ENCODE measurements around the gene TBC1D13. TPM values are rescaled to one million over a fixed set of nuclear protein-coding genes. Genes with fewer than 3 reads are reported as not detected.
"Not testable (repeated sequence)": the region's sequence is repeated elsewhere in the genome, so short reads cannot be mapped to it uniquely, and the experiment has no call there.

TBC1D13 gene
- total RNA-seq, 1 donor from 2014 or later = 19.2 TPM

GRCh38 chr9:128794961-128795360 lies 7.9 kb downstream of the TBC1D13 start:
- H3K4me1 Mint-ChIP-seq; intact Hi-C loops (cut with micrococcal nuclease); DNase-seq; H3K4me3 Mint-ChIP-seq; H3K9me3 Mint-ChIP-seq; H3K27me3 Mint-ChIP-seq: not testable (repeated sequence)
- H3K36me3 Mint-ChIP-seq (ENCODE audit: low read depth) = peaks cover 22% of the 10 kb centered on the region
- peak overlapping the region; percentile 25 for H3K27ac Mint-ChIP-seq

DNA sequence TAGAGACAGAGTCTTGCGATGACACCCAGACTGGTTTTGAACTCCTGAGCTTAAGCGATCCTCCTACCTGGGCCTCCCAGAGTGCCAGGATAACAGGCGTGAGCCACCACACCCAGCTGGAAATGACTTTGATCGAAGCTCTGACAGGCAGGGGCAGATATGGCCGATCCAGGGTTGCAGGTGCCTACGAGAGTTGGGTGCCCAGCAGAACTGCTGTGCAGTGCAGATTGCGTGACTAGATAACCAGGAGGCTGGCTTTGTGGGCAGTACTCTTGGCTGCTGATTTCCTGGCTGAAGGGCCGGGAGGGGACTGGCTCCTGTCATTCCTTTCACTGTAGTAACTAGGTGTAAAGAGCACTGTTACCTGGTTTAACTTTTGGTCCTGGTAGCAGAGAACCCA lies 11.8 kb downstream of the TBC1D13 start:
- DNase-seq = peak; percentile 51
- no peak overlapping the region for H3K27ac Mint-ChIP-seq
- peaks cover 28% of the 10 kb centered on the region for H3K36me3 Mint-ChIP-seq (ENCODE audit: low read depth)
- H3K9me3 Mint-ChIP-seq = no peaks in the 10 kb centered on the region
- no peaks in the 10 kb centered on the region for H3K27me3 Mint-ChIP-seq
- intact Hi-C loops (cut with micrococcal nuclease) = no loop called here
- no peak overlapping the region for H3K4me3 Mint-ChIP-seq
- no peaks in the 10 kb centered on the region for H3K4me1 Mint-ChIP-seq

- H3K4me1 Mint-ChIP-seq = no peaks in the 10 kb centered on the region
- H3K36me3 Mint-ChIP-seq (ENCODE audit: low read depth) = peaks cover 29% of the 10 kb centered on the region
- no peak for DNase-seq
- no peaks in the 10 kb centered on the region for H3K9me3 Mint-ChIP-seq
- intact Hi-C loops (cut with micrococcal nuclease) = no loop called here
- no peak overlapping the region for H3K27ac Mint-ChIP-seq
- H3K27me3 Mint-ChIP-seq = no peaks in the 10 kb centered on the region
- H3K4me3 Mint-ChIP-seq = no peak overlapping the region
Measured at GRCh38 chr9:128800061-128800460, 13.0 kb downstream of the TBC1D13 start.

GRCh38 chr9:128802482-128802881 lies 15.4 kb downstream of the TBC1D13 start:
- no peak for DNase-seq
- no peak overlapping the region for H3K27ac Mint-ChIP-seq
- H3K36me3 Mint-ChIP-seq (ENCODE audit: low read depth) = peaks cover 32% of the 10 kb centered on the region
- H3K27me3 Mint-ChIP-seq = no peaks in the 10 kb centered on the region
- no peaks in the 10 kb centered on the region for H3K9me3 Mint-ChIP-seq
- H3K4me1 Mint-ChIP-seq = no peaks in the 10 kb centered on the region
- intact Hi-C loops (cut with micrococcal nuclease) = no loop called here
- H3K4me3 Mint-ChIP-seq = no peak overlapping the region

DNA sequence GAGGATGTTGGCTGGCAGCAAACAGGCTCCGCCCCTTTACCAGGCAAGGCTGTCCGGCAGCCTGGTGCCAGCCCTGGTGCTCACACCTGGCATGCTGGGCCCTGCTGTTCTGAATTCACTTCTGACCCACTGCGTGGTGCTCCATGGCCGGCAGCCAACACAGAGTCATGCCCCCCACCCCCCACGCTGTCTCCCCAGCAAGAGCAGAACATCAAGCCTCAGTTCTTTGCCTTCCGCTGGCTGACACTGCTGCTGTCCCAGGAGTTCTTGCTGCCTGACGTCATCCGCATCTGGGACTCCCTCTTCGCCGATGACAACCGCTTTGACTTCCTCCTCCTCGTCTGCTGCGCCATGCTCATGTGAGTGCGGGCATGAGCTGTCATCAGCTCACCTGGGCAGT lies 18.6 kb downstream of the TBC1D13 start:
- Mint-ChIP-seq H3K36me3 (ENCODE audit: low read depth) (peaks cover 31% of the 10 kb centered on the region), H3K27me3 (no peaks in the 10 kb centered on the region), H3K27ac (no peak overlapping the region), H3K4me1 (no peaks in the 10 kb centered on the region), H3K9me3 (no peaks in the 10 kb centered on the region), H3K4me3 (no peak overlapping the region)
- intact Hi-C loops (cut with micrococcal nuclease) = no loop called here
- DNase-seq = no peak

DNA sequence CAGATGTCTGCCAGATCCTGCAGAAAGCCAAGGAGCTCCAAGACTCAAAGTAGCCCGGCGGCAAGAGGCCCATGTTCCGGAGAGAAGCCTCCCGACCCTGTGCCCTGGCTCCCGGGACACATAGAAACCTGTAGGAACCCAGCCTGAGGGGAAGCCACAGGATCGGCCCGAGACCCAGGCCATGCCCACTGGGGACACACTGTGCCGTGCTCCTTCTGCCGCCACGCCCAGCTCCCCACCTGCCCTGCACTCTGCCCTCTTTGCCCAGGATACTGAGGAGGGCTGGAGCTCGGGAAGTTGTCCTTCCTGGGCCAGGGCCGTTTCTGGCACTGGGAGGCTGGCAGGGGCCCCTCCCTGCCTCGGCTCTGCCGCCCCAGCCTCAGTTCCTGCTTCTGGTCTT lies 20.8 kb downstream of the TBC1D13 start:
- Mint-ChIP-seq H3K27me3 (no peaks in the 10 kb centered on the region), H3K36me3 (ENCODE audit: low read depth) (peaks cover 25% of the 10 kb centered on the region), H3K27ac (no peak overlapping the region), H3K4me1 (no peaks in the 10 kb centered on the region), H3K9me3 (no peaks in the 10 kb centered on the region), H3K4me3 (no peak overlapping the region)
- intact Hi-C loops (cut with micrococcal nuclease) = no loop called here
- no peak for DNase-seq

GRCh38 chr9:128808543-128808942 lies 21.5 kb downstream of the TBC1D13 start:
- no peak overlapping the region for H3K27ac Mint-ChIP-seq
- H3K36me3 Mint-ChIP-seq (ENCODE audit: low read depth) = peaks cover 18% of the 10 kb centered on the region
- no peak for DNase-seq
- no peaks in the 10 kb centered on the region for H3K9me3 Mint-ChIP-seq
- H3K27me3 Mint-ChIP-seq = no peaks in the 10 kb centered on the region
- intact Hi-C loops (cut with micrococcal nuclease) = no loop called here
- no peak overlapping the region for H3K4me3 Mint-ChIP-seq
- H3K4me1 Mint-ChIP-seq = no peaks in the 10 kb centered on the region

DNA sequence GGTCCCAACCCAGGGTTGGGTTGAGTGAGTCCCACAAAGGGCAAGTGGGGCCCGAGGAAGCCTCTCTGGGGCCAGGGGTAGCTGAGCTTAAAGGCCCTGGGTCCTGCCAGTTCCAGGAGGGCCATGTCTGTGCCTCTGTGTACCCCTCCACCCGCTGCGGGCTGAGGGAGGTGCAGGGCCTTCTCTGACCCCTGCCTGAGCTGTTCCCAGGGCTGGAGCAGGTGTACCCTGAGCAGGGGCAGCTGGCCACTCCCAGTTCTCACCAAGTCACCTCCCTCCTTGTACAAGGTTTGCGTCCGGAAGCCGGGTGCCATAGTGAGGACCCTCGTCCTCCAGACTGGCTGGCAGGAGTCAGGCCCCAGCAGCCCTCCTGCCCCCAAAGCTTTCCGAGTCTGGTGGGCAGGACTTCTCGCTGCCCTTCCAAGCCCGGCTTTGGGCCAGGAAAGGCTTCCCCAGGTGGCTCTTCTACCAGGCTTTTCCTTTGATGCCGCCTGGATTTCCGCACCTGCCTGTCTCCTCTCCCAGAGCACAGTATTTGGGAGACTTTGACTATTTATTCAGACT lies 22.1 kb downstream of the TBC1D13 start:
- H3K36me3 Mint-ChIP-seq (ENCODE audit: low read depth) = peaks cover 13% of the 10 kb centered on the region
- H3K4me1 Mint-ChIP-seq = no peaks in the 10 kb centered on the region
- no peak for DNase-seq
- intact Hi-C loops (cut with micrococcal nuclease) = no loop called here
- no peaks in the 10 kb centered on the region for H3K27me3 Mint-ChIP-seq
- H3K27ac Mint-ChIP-seq = no peak overlapping the region
- H3K9me3 Mint-ChIP-seq = no peaks in the 10 kb centered on the region
- no peak overlapping the region for H3K4me3 Mint-ChIP-seq

GRCh38 chr9:128809831-128810230 lies 22.8 kb downstream of the TBC1D13 start:
- Mint-ChIP-seq H3K9me3 (no peaks in the 10 kb centered on the region), H3K36me3 (ENCODE audit: low read depth) (peaks cover 13% of the 10 kb centered on the region), H3K4me1 (no peaks in the 10 kb centered on the region), H3K27ac (no peak overlapping the region), H3K27me3 (no peaks in the 10 kb centered on the region), H3K4me3 (no peak overlapping the region)
- intact Hi-C loops (cut with micrococcal nuclease) = no loop called here
- no peak for DNase-seq

- Mint-ChIP-seq H3K4me1 (no peaks in the 10 kb centered on the region), H3K27ac (no peak overlapping the region), H3K9me3 (no peaks in the 10 kb centered on the region), H3K4me3 (no peak overlapping the region), H3K27me3 (no peaks in the 10 kb centered on the region), H3K36me3 (ENCODE audit: low read depth) (peaks cover 12% of the 10 kb centered on the region)
- DNase-seq = no peak
- intact Hi-C loops (cut with micrococcal nuclease) = no loop called here
Measured at GRCh38 chr9:128810873-128811272, 23.8 kb downstream of the TBC1D13 start.

DNA sequence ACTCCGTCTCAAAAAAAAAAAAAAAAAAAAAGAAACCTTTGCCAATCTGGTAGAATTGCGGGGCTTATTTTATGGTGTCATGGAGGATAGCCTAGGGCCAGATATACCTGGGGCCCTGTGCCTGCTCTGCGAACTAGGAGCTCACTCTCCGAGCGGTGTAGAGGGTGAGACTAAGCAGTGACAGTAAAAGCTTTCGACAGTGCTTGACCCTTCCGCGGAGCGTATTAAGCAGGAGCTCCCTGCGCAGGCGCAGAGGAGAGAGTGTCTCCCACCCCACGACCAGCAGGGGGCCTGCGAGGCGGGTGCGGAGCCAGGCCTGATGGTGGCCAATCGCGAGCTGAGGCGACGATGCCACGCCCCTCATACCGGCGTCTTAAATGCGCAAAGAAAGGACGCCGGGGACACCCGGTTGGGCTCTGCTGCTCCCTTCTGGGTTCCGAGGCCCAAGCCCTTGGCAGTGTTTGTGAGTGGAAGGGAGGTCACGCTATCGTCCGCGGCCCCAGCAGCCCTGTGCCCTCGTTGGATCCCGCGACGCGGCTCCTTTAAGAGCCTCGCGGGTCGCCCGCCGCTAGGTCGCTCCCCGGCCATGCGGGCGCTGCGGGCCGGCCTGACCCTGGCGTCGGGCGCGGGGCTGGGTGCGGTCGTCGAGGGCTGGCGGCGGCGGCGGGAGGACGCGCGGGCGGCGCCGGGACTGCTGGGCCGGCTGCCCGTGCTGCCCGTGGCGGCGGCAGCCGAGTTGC lies 31.2 kb downstream of the TBC1D13 start, which contains the start of gene ENDOG:
Gene ENDOG, plus strand, starts transcription at position 402 of the 740 bp plus-strand sequence. Its CDS starts 185 bp downstream, at position 587.
- Mint-ChIP-seq H3K27ac (peak within 1 kb of the TSS; percentile 84), H3K9me3 (no peaks in the 10 kb centered on the region), H3K4me1 (peaks cover 12% of the 10 kb centered on the region), H3K36me3 (ENCODE audit: low read depth) (peaks cover 18% of the 10 kb centered on the region), H3K4me3 (peak within 1 kb of the TSS; percentile 85), H3K27me3 (no peaks in the 10 kb centered on the region)
- intact Hi-C loops (cut with micrococcal nuclease) = loop anchor here (1.0 to 5.0 kb wide), 6 partner anchors 11 to 313 kb away; partner anchors contain the start of genes DYNC2I2, GLE1, LRRC8A and SPOUT1
- peak; percentile 100 for DNase-seq

DNA sequence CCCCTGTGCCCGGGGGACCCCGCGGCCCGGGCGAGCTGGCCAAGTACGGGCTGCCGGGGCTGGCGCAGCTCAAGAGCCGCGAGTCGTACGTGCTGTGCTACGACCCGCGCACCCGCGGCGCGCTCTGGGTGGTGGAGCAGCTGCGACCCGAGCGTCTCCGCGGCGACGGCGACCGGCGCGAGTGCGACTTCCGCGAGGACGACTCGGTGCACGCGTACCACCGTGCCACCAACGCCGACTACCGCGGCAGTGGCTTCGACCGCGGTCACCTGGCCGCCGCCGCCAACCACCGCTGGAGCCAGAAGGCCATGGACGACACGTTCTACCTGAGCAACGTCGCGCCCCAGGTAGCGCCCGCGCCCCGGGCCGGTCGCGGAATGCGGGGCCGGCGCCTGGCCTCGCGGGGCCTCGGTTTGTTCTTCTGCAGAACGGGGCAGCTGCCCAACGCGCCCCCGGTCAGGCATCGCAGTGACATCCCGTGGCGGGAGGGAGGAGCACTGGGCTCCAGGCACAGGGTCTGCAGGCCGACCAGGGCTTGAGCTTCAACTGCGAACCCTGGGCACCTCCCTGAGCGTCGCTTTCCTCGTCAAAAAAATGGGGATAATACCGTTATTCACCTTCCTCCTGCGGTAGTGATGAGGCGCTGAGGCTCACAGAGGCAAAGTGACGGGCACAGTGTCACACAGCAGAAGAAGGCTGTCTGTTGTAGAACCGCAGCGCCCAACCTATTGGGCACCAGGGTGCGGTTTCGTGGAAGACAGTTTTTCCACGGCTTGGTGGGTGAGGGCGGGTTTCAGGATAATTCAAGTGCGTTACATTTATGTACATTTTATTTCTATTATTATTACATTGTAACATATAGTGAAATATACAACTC lies 32.0 kb downstream of the TBC1D13 start:
- Mint-ChIP-seq H3K27me3 (no peaks in the 10 kb centered on the region), H3K27ac (peak overlapping the region; percentile 58)

GRCh38 chr9:128819716-128820664 lies 32.9 kb downstream of the TBC1D13 start:
- intact Hi-C loops (cut with micrococcal nuclease) = loop anchor here (2.0 to 5.0 kb wide), 4 partner anchors 48 to 315 kb away; partner anchors contain the start of genes DYNC2I2, GLE1, ZDHHC12 and ZER1

More for the DNA sequence above, 32.0 kb downstream of the TBC1D13 start:
- peak; percentile 85 for DNase-seq
- Mint-ChIP-seq H3K36me3 (ENCODE audit: low read depth) (peaks cover 23% of the 10 kb centered on the region), H3K4me3 (peak overlapping the region; percentile 85), H3K4me1 (peaks cover 12% of the 10 kb centered on the region), H3K9me3 (no peaks in the 10 kb centered on the region)
- intact Hi-C loops (cut with micrococcal nuclease) = loop anchor here (1.0 to 5.0 kb wide), 6 partner anchors 10 to 314 kb away; partner anchors contain the start of genes DYNC2I2, GLE1, LRRC8A and SPOUT1

More at GRCh38 chr9:128819716-128820664, 32.9 kb downstream of the TBC1D13 start:
- Mint-ChIP-seq H3K4me3 (peak overlapping the region; percentile 60), H3K9me3 (no peaks in the 10 kb centered on the region), H3K4me1 (peaks cover 12% of the 10 kb centered on the region), H3K36me3 (ENCODE audit: low read depth) (peaks cover 31% of the 10 kb centered on the region), H3K27ac (no peak overlapping the region), H3K27me3 (no peaks in the 10 kb centered on the region)
- DNase-seq = no peak
